ENCODE results near the gene SLC25A21.

DNA sequence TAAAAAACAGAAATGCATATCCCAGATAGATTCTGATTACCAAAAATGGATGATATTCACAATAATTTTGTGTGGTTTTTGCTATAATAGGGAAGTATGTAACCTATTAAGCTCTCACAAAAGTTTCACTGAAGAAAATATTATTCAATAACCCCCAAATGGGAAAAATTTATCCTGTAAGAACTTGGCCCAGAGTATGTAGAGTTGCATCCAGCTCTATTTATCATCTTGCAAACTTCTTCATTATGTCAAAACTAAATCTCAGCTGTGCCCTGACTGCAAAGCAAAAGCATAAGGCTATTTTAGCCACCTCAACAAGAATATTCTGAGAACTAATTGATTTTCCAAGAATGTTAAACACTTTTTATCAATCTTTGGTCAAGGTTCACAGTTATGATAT, 311.6 kb downstream of the SLC25A21 start:
- no peak for TF ChIP-seq POLR2A (IDR thresholded peaks at IDR 0.05; ENCODE audit: low read depth, low read length)
- TF ChIP-seq POLR2AphosphoS5 (IDR thresholded peaks at IDR 0.05; ENCODE audit: low read depth, low read length) = no peak
- no peak for TF ChIP-seq TAF1 (IDR thresholded peaks at IDR 0.05; ENCODE audit: borderline replicate concordance, low read depth, low read length)
